NOMO-1 treated with dmso at 0.1 percent for 144 hours (cell line): Measurements from ENCODE around the gene MYADML2.

ENCODE experiments used
- DNase-seq: peaks from one replicate; lab custom pipeline; 2025; ENCODE audit not compliant: unreplicated experiment; lab: John Stamatoyannopoulos, UW

Gene MYADML2

GRCh38 chr17:81901167-81902022 is 45.6 kb downstream of the MYADML2 start:
- DNase-seq = no peak

GRCh38 chr17:81900181-81900820 is 46.7 kb downstream of the MYADML2 start:
- no peak for DNase-seq

- DNase-seq = no peak
These were observed 47.4 kb downstream of the MYADML2 start for GRCh38 chr17:81899514-81900166.

- DNase-seq = no peak
These were observed 48.1 kb downstream of the MYADML2 start for GRCh38 chr17:81898885-81899284.

- no peak for DNase-seq
These were observed 48.8 kb downstream of the MYADML2 start for GRCh38 chr17:81898029-81898866.

GRCh38 chr17:81895400-81895799 is 51.6 kb downstream of the MYADML2 start:
- DNase-seq = no peak

GRCh38 chr17:81891303-81891552 is 55.8 kb downstream of the MYADML2 start:
- no peak for DNase-seq

- DNase-seq = no peak
These were observed 56.4 kb downstream of the MYADML2 start for GRCh38 chr17:81890447-81891302.
